Trophoblast cell (in vitro differentiated cells and primary cell): ENCODE results near the gene JUND.

Experiments used
- DNase-seq, 2 donors: peaks; one replicate each; pipeline ENCODE4 v3.0.0-alpha.2; 2016
- H2AFZ ChIP-seq: 2 replicates; pipeline ENCODE4 v1.6.1; 2013; ENCODE audit warnings: low read length, moderate library complexity, mild to moderate bottlenecking; ENCODE audit not compliant: insufficient read depth, poor library complexity
- H2AK5ac ChIP-seq: 2 replicates; pipeline ENCODE4 v1.6.1; 2013; ENCODE audit warnings: mild to moderate bottlenecking, low read length
- H2BK120ac ChIP-seq: 2 replicates; pipeline ENCODE4 v1.6.1; 2013; ENCODE audit warnings: low read length, mild to moderate bottlenecking, moderate library complexity; ENCODE audit not compliant: insufficient read depth, poor library complexity
- H2BK12ac ChIP-seq: 2 replicates; pipeline ENCODE4 v1.6.1; 2013; ENCODE audit warnings: mild to moderate bottlenecking, low read length, moderate library complexity
- H2BK5ac ChIP-seq: 2 replicates; pipeline ENCODE4 v1.6.1; 2013; ENCODE audit warnings: low read length, low read depth, moderate library complexity, mild to moderate bottlenecking; ENCODE audit not compliant: poor library complexity
- H3K14ac ChIP-seq: 2 replicates; pipeline ENCODE4 v1.6.1; 2013; ENCODE audit warnings: mild to moderate bottlenecking, low read length
- H3K18ac ChIP-seq: 2 replicates; pipeline ENCODE4 v1.6.1; 2013; ENCODE audit warnings: mild to moderate bottlenecking, low read length
- H3K23ac ChIP-seq: 2 replicates; pipeline ENCODE4 v1.6.1; 2013; ENCODE audit warnings: low read length
- H3K27ac ChIP-seq: 2 replicates; pipeline ENCODE4 v1.5.1; 2013; ENCODE audit warnings: low read depth, mild to moderate bottlenecking, inconsistent platforms, low read length, moderate library complexity
- H3K27me3 ChIP-seq: 2 replicates; pipeline ENCODE4 v1.6.1; 2013; ENCODE audit warnings: inconsistent platforms, mild to moderate bottlenecking, low read length, moderate library complexity; ENCODE audit not compliant: insufficient read depth
- H3K36me3 ChIP-seq, 2 experiments: 1 replicate in 1 of 2; 2 replicates in 1 of 2; pipeline ENCODE4 v1.6.1; 2013; ENCODE audit warnings: low read length in 2 of 2, mild to moderate bottlenecking in 2 of 2, moderate library complexity in 1 of 2; ENCODE audit not compliant: insufficient read depth in 2 of 2, control insufficient read depth in 1 of 2
- H3K4ac ChIP-seq: 2 replicates; pipeline ENCODE4 v1.6.1; 2013; ENCODE audit warnings: low read depth, mild to moderate bottlenecking, low read length, moderate library complexity
- H3K4me1 ChIP-seq, 2 experiments: 1 replicate in 1 of 2; 2 replicates in 1 of 2; pipeline ENCODE4 v1.6.1; 2013; ENCODE audit warnings: low read length in 2 of 2, mild to moderate bottlenecking in 2 of 2, moderate library complexity in 1 of 2; ENCODE audit not compliant: insufficient read depth in 2 of 2, control insufficient read depth in 1 of 2
- H3K4me2 ChIP-seq: 2 replicates; pipeline ENCODE4 v1.6.1; 2013; ENCODE audit warnings: inconsistent platforms, mild to moderate bottlenecking, low read length, moderate library complexity
- H3K4me3 ChIP-seq: 2 replicates; pipeline ENCODE4 v1.5.1; 2013; ENCODE audit warnings: mild to moderate bottlenecking, low read depth, low read length, inconsistent platforms
- H3K79me1 ChIP-seq: one replicate; pipeline ENCODE4 v1.6.1; 2013; ENCODE audit warnings: low read length
- H3K79me2 ChIP-seq: 2 replicates; pipeline ENCODE4 v1.6.1; 2013; ENCODE audit warnings: low read length, mild to moderate bottlenecking; ENCODE audit not compliant: control insufficient read depth, insufficient read depth, poor library complexity
- H3K9ac ChIP-seq: 2 replicates; pipeline ENCODE4 v1.6.1; 2013; ENCODE audit warnings: mild to moderate bottlenecking, low read length
- H3K9me3 ChIP-seq: 2 replicates; pipeline ENCODE4 v1.6.1; 2013; ENCODE audit warnings: low read depth, mild to moderate bottlenecking, control low read depth, inconsistent platforms, low read length; ENCODE audit not compliant: insufficient read depth
- H4K12ac ChIP-seq: 2 replicates; pipeline ENCODE4 v1.6.1; 2013; ENCODE audit warnings: low read depth, mild to moderate bottlenecking, low read length, moderate library complexity
- H4K8ac ChIP-seq: 2 replicates; pipeline ENCODE4 v1.6.1; 2013; ENCODE audit warnings: low read depth, mild to moderate bottlenecking, low read length, moderate library complexity
- H4K91ac ChIP-seq: one replicate; pipeline ENCODE4 v1.6.1; 2013; ENCODE audit warnings: low read depth, mild to moderate bottlenecking, low read length, moderate library complexity
- WGBS: extraction: QIAGEN DNeasy Blood & Tissue Kit; methylation state at CpG from one replicate; pipeline ENCODE4 v1.1.7; 2013; ENCODE audit warnings: missing lambda C conversion rate; ENCODE audit not compliant: insufficient read length, insufficient coverage; ENCODE audit errors: extremely low coverage; 5-methylcytosine and 5-hydroxymethylcytosine counted together

JUND gene

GRCh38 chr19:18266771-18267686 lies 14.4 kb downstream of the JUND start:
- no peak overlapping the region for H4K91ac ChIP-seq
- H3K27ac ChIP-seq = no peak overlapping the region
- H2AK5ac ChIP-seq = no peak overlapping the region
- H3K4ac ChIP-seq = no peak overlapping the region
- DNase-seq = no peak
- H2AFZ ChIP-seq = no peak overlapping the region
- no peaks in the 10 kb centered on the region for H3K79me1 ChIP-seq
- H4K12ac ChIP-seq = no peak overlapping the region
- H3K27me3 ChIP-seq = no peaks in the 10 kb centered on the region
- H3K9me3 ChIP-seq = peaks cover 2% of the 10 kb centered on the region
- H3K18ac ChIP-seq = no peak overlapping the region
- no peak overlapping the region for H2BK12ac ChIP-seq
- no CpG with 5 or more reads among the region's 42 CpGs for WGBS
- H3K79me2 ChIP-seq = no peaks in the 10 kb centered on the region
- H3K36me3 ChIP-seq = peaks cover 32 to 36% of the 10 kb centered on the region in 2 experiments
- no peak overlapping the region for H3K14ac ChIP-seq
- H3K23ac ChIP-seq = no peak overlapping the region
- H3K9ac ChIP-seq = no peak overlapping the region
- no peak overlapping the region for H3K4me3 ChIP-seq
- no peak overlapping the region for H3K4me2 ChIP-seq
- H2BK5ac ChIP-seq = no peak overlapping the region
- H4K8ac ChIP-seq = no peak overlapping the region
- no peak overlapping the region for H2BK120ac ChIP-seq
- H3K4me1 ChIP-seq = no peaks in the 10 kb centered on the region

GRCh38 chr19:18265582-18265981 lies 15.8 kb downstream of the JUND start:
- no peak for DNase-seq
- Histone ChIP-seq H2BK5ac (no peak overlapping the region), H3K4me2 (no peak overlapping the region), H4K12ac (no peak overlapping the region), H2AK5ac (no peak overlapping the region), H3K4me3 (no peak overlapping the region), H3K14ac (no peak overlapping the region), H3K18ac (no peak overlapping the region), H3K27ac (no peak overlapping the region), H3K27me3 (no peaks in the 10 kb centered on the region), H2AFZ (no peak overlapping the region), H3K36me3 (peaks cover 32 to 36% of the 10 kb centered on the region in 2 experiments), H4K8ac (no peak overlapping the region), H3K9me3 (peaks cover 5% of the 10 kb centered on the region), H4K91ac (no peak overlapping the region), H3K23ac (no peak overlapping the region), H3K4ac (no peak overlapping the region), H3K79me2 (no peaks in the 10 kb centered on the region), H3K4me1 (no peaks in the 10 kb centered on the region), H3K9ac (no peak overlapping the region), H3K79me1 (no peaks in the 10 kb centered on the region), H2BK120ac (no peak overlapping the region), H2BK12ac (no peak overlapping the region)
- WGBS = no CpG with 5 or more reads among the region's 7 CpGs

- peaks cover 7% of the 10 kb centered on the region for H3K9me3 ChIP-seq
- no peak overlapping the region for H4K12ac ChIP-seq
- H2AFZ ChIP-seq = no peak overlapping the region
- H3K27ac ChIP-seq = no peak overlapping the region
- no peak overlapping the region for H3K4ac ChIP-seq
- H3K18ac ChIP-seq = no peak overlapping the region
- no peaks in the 10 kb centered on the region for H3K27me3 ChIP-seq
- no peak overlapping the region for H3K23ac ChIP-seq
- no peak overlapping the region for H3K14ac ChIP-seq
- no peak overlapping the region for H2BK12ac ChIP-seq
- H3K9ac ChIP-seq = no peak overlapping the region
- H3K79me2 ChIP-seq = no peaks in the 10 kb centered on the region
- no peak overlapping the region for H2BK120ac ChIP-seq
- no peak overlapping the region for H2AK5ac ChIP-seq
- H3K79me1 ChIP-seq = no peaks in the 10 kb centered on the region
- no CpG with 5 or more reads among the region's 23 CpGs for WGBS
- no peak overlapping the region for H4K91ac ChIP-seq
- H3K36me3 ChIP-seq = peaks cover 32 to 36% of the 10 kb centered on the region in 2 experiments
- H3K4me1 ChIP-seq = no peaks in the 10 kb centered on the region
- no peak overlapping the region for H2BK5ac ChIP-seq
- H3K4me3 ChIP-seq = no peak overlapping the region
- no peak overlapping the region for H3K4me2 ChIP-seq
- DNase-seq = no peak
- no peak overlapping the region for H4K8ac ChIP-seq
Measured at GRCh38 chr19:18264971-18265540, 16.4 kb downstream of the JUND start.

GRCh38 chr19:18264137-18264854 lies 17.1 kb downstream of the JUND start:
- Histone ChIP-seq H4K12ac (no peak overlapping the region), H3K27ac (no peak overlapping the region), H3K14ac (no peak overlapping the region), H3K4me1 (no peaks in the 10 kb centered on the region), H3K23ac (no peak overlapping the region), H2BK12ac (no peak overlapping the region), H3K4ac (no peak overlapping the region), H3K27me3 (no peaks in the 10 kb centered on the region), H3K9ac (no peak overlapping the region), H2AFZ (no peak overlapping the region), H2AK5ac (no peak overlapping the region), H3K36me3 (peaks cover 32 to 36% of the 10 kb centered on the region in 2 experiments), H4K91ac (no peak overlapping the region), H2BK5ac (no peak overlapping the region), H3K9me3 (peaks cover 7% of the 10 kb centered on the region), H4K8ac (no peak overlapping the region), H2BK120ac (no peak overlapping the region), H3K18ac (no peak overlapping the region), H3K79me1 (no peaks in the 10 kb centered on the region), H3K4me3 (no peak overlapping the region), H3K4me2 (no peak overlapping the region), H3K79me2 (no peaks in the 10 kb centered on the region)
- no CpG with 5 or more reads among the region's 23 CpGs for WGBS
- no peak for DNase-seq
